HG02588 (cell line): ENCODE results near the gene LDHD.

Source experiments
- ATAC-seq: cut with Tn5 transposase; IDR thresholded peaks from one replicate; pipeline ENCODE4 v1.9.1; 2021; ENCODE audit warnings: mild to moderate bottlenecking, moderate library complexity; ENCODE audit not compliant: unreplicated experiment

LDHD gene

DNA sequence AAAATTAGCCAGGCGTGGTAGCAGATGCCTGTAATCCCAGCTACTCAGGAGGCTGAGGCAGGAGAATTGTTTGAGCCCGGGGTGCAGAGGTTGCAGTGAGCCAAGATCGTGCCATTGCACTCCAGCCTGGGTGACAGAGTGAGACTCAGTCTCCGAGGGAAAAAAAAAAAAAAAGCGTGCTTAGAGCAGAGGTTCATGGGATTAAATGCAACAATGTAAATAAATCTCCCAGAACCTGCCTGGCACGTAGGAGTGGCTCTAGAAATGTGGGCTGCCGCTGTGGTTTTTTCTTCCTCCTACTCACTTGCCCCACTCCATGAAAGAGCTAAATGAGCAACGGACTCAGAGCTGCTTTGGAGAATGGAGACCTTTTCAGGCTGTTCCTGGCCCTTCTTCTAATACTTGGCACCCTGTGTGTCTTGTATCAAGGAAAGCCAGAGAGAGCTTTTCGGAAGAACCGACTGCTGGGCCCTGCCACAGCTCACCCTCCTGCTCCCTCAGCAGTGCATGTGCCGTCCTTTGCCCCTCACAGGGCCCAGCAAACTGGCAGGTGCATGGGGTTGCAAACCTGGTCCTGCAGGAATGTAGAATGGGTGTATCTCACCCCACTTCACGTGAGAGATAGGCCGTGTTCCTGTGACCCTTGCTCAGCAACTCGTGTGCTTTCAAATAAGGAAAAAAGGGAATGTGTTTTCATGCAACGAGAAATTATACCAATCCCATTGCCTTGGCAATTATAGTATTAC lies 52.0 kb downstream of the LDHD start:
- no peak for ATAC-seq

DNA sequence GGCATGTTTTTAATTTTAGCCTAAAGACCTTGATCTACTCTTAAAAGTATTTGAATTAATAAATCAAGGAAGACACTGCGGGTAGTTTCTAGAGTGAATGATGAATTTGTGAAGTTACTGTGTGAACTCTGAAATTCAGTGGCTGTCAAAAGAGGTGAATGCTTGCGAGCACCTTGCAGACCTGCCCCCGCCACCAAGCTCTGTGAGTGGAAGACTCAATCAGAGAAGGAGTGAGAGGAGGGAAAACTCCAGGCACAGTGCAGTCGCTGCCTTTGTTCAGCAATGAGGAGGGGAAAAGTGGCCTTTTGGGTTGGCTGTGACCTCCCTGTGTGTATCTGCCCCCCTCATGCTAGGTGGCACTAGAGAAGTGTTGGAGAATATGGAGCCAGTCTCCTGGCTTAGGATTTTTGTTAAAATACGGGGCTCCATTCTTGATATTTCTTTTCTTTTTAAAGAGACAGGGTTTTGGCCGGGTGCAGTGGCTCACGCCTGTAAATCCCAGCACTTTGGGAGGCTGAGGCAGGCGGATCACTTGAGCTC lies 53.0 kb downstream of the LDHD start:
- ATAC-seq: no peak

DNA sequence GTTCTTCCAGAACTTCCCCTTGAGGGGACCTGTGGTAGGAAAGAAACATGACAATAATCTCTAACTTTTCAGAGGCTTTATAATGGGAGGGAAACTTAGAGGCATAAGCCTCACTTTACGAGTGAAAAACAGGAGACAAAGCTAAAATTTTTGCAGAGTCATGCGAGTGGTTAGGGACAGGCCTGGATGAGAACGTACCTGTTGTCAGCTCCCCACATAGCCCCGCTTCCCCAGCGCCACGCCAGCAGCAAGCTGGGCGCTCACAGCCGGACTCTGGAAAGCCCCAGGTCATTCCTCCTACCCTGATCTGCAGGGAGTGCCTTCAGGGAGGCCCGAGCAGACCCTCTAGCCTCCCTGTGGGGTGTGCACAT lies 53.6 kb downstream of the LDHD start:
- no peak for ATAC-seq

DNA sequence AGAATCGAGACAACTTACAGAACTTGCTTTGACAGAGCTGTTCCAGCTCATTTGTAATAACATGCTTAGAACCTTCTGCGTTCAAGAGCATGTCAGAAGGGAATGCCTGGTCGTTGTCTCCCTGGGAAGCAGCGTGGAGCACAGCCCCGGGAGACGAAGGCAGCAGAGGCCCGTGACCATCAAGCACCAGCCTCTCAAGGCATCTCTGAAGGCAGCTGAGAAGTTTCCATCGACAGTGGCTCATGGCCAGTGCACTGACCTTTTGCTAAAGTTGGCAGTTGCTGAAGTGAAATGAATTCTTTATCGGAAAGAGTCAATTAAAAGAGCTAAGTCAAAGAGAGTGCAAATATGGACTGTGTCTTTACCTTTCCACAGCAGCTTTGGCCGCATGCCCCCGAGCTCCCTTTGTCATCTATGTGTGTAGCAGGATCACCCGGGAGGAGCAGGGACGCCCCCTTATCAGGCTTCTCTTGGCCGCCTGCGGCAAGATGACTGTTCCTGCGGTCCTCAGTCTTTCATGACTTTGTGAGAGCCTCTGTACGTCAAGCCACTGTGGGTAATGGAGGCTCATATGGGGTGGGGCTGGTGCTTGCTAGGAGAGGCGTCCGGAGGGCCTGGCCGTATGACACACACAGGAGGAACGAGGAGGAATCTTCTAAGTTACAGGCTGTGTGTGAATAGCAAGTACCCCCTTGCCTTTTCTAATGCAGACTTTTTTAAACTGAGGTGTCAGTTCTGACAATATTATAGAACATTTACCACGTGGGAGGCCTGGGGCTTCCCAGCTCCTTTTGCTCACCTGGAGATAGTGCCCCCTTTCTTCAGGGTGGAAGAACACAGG lies 54.2 kb downstream of the LDHD start:
- ATAC-seq: no peak
